Psoas muscle (tissue), 8 donors: Measurements from ENCODE around the gene WDR27. TPM values are rescaled to one million over a fixed set of nuclear protein-coding genes. Genes with fewer than 3 reads are reported as not detected.
"Not testable (repeated sequence)": the region's sequence is repeated elsewhere in the genome, so short reads cannot be mapped to it uniquely, and the experiment has no call there.

Source experiments
- ATAC-seq, 4 donors: fragments of 200-7000 bp; cut with Tn5 transposase; one replicate each; pipeline ENCODE4 v1.9.1; 2020; ENCODE audit warnings: moderate library complexity in 3 of 4, mild to moderate bottlenecking in 2 of 4
- DNase-seq, 2 donors: peaks; one replicate each; pipeline ENCODE4 v3.0.0-alpha.2; 2020
- H3K27ac ChIP-seq: fragments of 200-600 bp; one replicate; pipeline ENCODE4 v1.8.0; 2022
- H3K27me3 ChIP-seq, 3 donors: fragments of 200-600 bp in 1 of 3; one replicate each; pipeline versions ENCODE4 v1.6.1 to v1.8.0; 2013 to 2022; ENCODE audit warnings: low read length in 2 of 3, mild to moderate bottlenecking in 2 of 3, moderate library complexity in 1 of 3; ENCODE audit not compliant: insufficient read depth in 3 of 3
- H3K36me3 ChIP-seq, 2 donors: fragments of 200-600 bp in 1 of 2; one replicate each; pipeline versions ENCODE4 v1.6.1 to v1.8.0; 2013 to 2022; ENCODE audit warnings: low read depth in 1 of 2, mild to moderate bottlenecking in 1 of 2, moderate library complexity in 1 of 2; ENCODE audit not compliant: insufficient read depth in 1 of 2
- H3K4me1 ChIP-seq: fragments of 200-600 bp; one replicate; pipeline ENCODE4 v1.8.0; 2022
- H3K4me3 ChIP-seq: fragments of 200-600 bp; one replicate; pipeline ENCODE4 v1.8.0; 2022; ENCODE audit warnings: mild to moderate bottlenecking
- H3K9me3 ChIP-seq: fragments of 200-600 bp; one replicate; pipeline ENCODE4 v1.8.0; 2022
- WGBS, 3 donors: extraction: QIAGEN DNeasy Blood & Tissue Kit; methylation state at CpG; one replicate each; pipeline versions ENCODE4 v1.1.6 to v1.1.7; 2013; 5-methylcytosine and 5-hydroxymethylcytosine counted together
- intact Hi-C, 2 donors: fragments of 100-400 bp; cut with DNase I; formaldehyde crosslinking; loops; one replicate each; pipeline versions ENCODE4 v1.11.0 to v1.14.2; 2022
- polyA plus RNA-seq, 3 donors: library from polyadenylated mRNA; stranded (reverse); fragments of 200-250 nt; gene quantifications; one replicate each; pipeline ENCODE4 v1.2.3, GENCODE V29; 2013
- total RNA-seq, 4 donors: library from RNA; stranded (reverse); fragmentation: NEBNext Ultra II Directional in 2 of 4; extraction: Animal tissue kit (Norgen Biotek cat#: 25700) in 2 of 4; gene quantifications; one replicate each; pipeline versions ENCODE4 v1.2.1 to v1.2.4, GENCODE V29; 2021 to 2023
- TF ChIP-seq, protein P1 (sequence below): fragments of 200-600 bp; IDR thresholded peaks from one replicate; pipeline ENCODE4 v1.8.0; 2022; ENCODE audit warnings: antibody characterized with exemption
- donor health status: healthy with polysubstance abuse.
- donor health status: DM: no; HTN: no; CAD: no; lungs with moderate emphysema.
- donor health status: Bipolar disorder and iron deficiency.
- donor health status: healthy.
- donor health status: DM: yes; HTN: yes; CAD: no.
- donor health status: DM: no; HTN: no; CAD: no.
- donor health status: DM: no; HTN: no; CAD: no.
- donor health status: DM: yes; HTN: yes; CAD: no.

WDR27 gene
- total and polyA plus RNA-seq, 7 donors, result 3.1 to 14.4 (median 5.5) TPM

GRCh38 chr6:169618526-169619490 lies 83.0 kb downstream of the WDR27 start:
- intact Hi-C loops, result no loop called here
- Histone ChIP-seq H3K36me3 (no peaks in the 10 kb centered on the region), H3K27me3 (no peaks in the 10 kb centered on the region), H3K27ac (no peak overlapping the region), H3K9me3 (peaks cover 5% of the 10 kb centered on the region), H3K4me3 (no peak overlapping the region), H3K4me1 (no peaks in the 10 kb centered on the region)
- 82 to 87% (median 82%) methylated on average over 7 of the region's 7 CpGs for WGBS, 3 donors
- ATAC-seq, result no peak
- TF ChIP-seq, protein P1, sequence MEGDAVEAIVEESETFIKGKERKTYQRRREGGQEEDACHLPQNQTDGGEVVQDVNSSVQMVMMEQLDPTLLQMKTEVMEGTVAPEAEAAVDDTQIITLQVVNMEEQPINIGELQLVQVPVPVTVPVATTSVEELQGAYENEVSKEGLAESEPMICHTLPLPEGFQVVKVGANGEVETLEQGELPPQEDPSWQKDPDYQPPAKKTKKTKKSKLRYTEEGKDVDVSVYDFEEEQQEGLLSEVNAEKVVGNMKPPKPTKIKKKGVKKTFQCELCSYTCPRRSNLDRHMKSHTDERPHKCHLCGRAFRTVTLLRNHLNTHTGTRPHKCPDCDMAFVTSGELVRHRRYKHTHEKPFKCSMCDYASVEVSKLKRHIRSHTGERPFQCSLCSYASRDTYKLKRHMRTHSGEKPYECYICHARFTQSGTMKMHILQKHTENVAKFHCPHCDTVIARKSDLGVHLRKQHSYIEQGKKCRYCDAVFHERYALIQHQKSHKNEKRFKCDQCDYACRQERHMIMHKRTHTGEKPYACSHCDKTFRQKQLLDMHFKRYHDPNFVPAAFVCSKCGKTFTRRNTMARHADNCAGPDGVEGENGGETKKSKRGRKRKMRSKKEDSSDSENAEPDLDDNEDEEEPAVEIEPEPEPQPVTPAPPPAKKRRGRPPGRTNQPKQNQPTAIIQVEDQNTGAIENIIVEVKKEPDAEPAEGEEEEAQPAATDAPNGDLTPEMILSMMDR, result no peak
- no peak for DNase-seq

GRCh38 chr6:169617562-169617961 lies 84.3 kb downstream of the WDR27 start:
- Histone ChIP-seq H3K27me3 (no peaks in the 10 kb centered on the region), H3K36me3 (no peaks in the 10 kb centered on the region), H3K9me3 (peaks cover 5% of the 10 kb centered on the region), H3K4me1 (no peaks in the 10 kb centered on the region), H3K27ac (no peak overlapping the region), H3K4me3 (no peak overlapping the region)
- intact Hi-C loops, result no loop called here
- DNase-seq (no peak), ATAC-seq (no peak)
- 92 to 96% (median 94%) methylated on average over 7 of the region's 7 CpGs for WGBS, 3 donors
- TF ChIP-seq, protein P1, result no peak

- H3K4me3 ChIP-seq, H3K27ac ChIP-seq, DNase-seq, H3K9me3 ChIP-seq, intact Hi-C loops, ATAC-seq, H3K27me3 ChIP-seq, H3K36me3 ChIP-seq, H3K4me1 ChIP-seq: not testable (repeated sequence)
- WGBS, 3 donors, result 94 to 95% (median 94%) methylated on average over 2 of the region's 2 CpGs
These were observed 93.2 kb downstream of the WDR27 start for GRCh38 chr6:169608609-169609008.

DNA sequence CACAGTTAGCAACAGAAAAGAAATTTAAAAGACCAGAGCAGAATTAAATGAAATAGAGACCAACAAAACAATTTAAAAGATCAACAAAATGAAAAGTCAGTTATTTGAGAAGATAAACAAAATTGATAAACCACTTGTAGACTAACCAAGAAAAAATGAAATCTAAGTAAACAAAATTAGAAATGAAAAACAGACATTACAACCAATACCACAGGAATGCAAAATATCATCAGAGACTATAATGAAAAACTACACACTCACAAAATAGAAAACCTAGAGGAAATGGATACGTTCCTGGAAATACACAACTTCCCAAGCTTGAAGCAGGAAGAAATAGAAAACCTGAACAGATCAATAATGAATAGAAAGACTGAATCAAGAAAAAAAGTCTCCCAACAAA lies 97.8 kb downstream of the WDR27 start:
- H3K9me3 ChIP-seq, result no peaks in the 10 kb centered on the region
- no peak for ATAC-seq
- TF ChIP-seq, protein P1, result no peak
- no peak overlapping the region for H3K27ac ChIP-seq
- H3K4me3 ChIP-seq, result no peak overlapping the region
- H3K4me1 ChIP-seq, result no peaks in the 10 kb centered on the region
- 87 to 95% (median 91%) methylated on average over 1 of the region's 1 CpG for WGBS, 3 donors
- peaks cover 3 to 11% of the 10 kb centered on the region in 2 donors for H3K36me3 ChIP-seq
- H3K27me3 ChIP-seq, result no peaks in the 10 kb centered on the region
- intact Hi-C loops, result no loop called here
- DNase-seq, result no peak

DNA sequence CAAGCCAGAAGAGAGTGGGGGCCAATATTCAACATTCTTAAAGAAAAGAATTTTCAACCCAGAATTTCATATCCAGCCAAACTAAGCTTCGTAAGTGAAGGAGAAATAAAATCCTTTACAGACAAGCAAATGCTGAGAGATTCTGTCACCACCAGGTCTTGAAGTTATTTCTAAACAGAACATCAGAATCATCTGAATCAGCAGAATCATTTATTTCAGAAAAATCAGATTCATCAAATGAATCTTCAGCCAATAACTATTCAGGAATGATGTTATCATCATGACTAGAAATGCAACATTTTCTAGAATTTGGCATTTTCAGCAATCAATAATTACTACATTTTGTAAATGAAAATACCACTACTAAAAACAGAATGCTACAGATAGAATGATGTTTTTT lies 100.7 kb downstream of the WDR27 start:
- H3K27me3 ChIP-seq, ATAC-seq, DNase-seq, H3K4me1 ChIP-seq, H3K27ac ChIP-seq, H3K9me3 ChIP-seq, intact Hi-C loops, H3K4me3 ChIP-seq: not testable (repeated sequence)
- WGBS, 3 donors, result 88 to 100% (median 91%) methylated on average over 1 of the region's 1 CpG
- H3K36me3 ChIP-seq, result peaks cover 3 to 11% of the 10 kb centered on the region in 2 donors
